ENCODE measurements around the gene QKI. TPM values are rescaled to one million over a fixed set of nuclear protein-coding genes. Genes with fewer than 3 reads are reported as not detected.

The QKI gene
- total and polyA plus RNA-seq, 10 of the 15 experiments (the other 5 are each of a cell fraction or from before 2014, with no cell fraction given), result 4.7 to 72.5 (median 38.9) TPM

DNA sequence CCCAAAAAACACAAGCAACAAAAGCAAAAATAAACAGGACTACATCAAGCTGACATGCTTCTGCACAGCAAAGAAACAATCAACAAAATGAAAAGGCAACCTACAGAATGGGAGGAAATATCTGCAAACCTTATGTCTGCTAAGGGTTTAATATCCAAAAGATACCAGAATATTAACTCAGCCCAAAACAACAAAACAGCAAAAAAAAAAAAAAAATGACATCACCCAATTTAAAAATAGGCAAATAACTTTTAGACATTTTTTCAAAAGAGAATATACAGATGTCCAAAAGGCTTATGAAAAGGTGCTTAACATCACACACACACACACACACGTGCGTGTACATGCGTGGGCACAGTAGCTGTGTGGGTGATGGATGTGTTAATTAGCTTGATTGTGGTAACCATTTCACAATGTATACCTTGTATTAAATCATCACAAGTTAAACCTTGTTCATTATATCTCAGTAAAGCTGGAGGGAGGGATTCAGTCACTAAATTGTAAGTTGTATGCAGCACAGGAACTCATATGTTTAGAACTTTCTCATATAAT is 52.4 kb downstream of the QKI start:
- Histone ChIP-seq H3K36me3 (ENCODE audit: control insufficient read depth in 2 of 2, insufficient read depth in 2 of 2, low read length in 1 of 2) (peaks cover 0 to 14% of the 10 kb centered on the region in 2 experiments; a peak in 3 of 4 replicates), H3K4me1 (ENCODE audit: control insufficient read depth, insufficient read depth, low read length) (no peaks in the 10 kb centered on the region), H3K4me2 (ENCODE audit: control insufficient read depth, insufficient read depth) (no peak overlapping the region), H2AFZ (ENCODE audit: control insufficient read depth, low read depth, low read length) (no peak overlapping the region), H3K27me3 (replicated peaks in 1 of 2; ENCODE audit: control insufficient read depth in 2 of 2, insufficient read depth in 2 of 2, low read length in 1 of 2) (no peaks in the 10 kb centered on the region), H3K9me3 (replicated peaks; ENCODE audit: control insufficient read depth, insufficient read depth, low read length) (peaks cover 12% of the 10 kb centered on the region), H3K9ac (ENCODE audit: control insufficient read depth, insufficient read depth, low read length) (no peak overlapping the region), H3K27ac (ENCODE audit: control insufficient read depth, insufficient read depth) (no peak overlapping the region), H3K79me2 (ENCODE audit: control insufficient read depth, insufficient read depth, low read length) (peaks cover 24% of the 10 kb centered on the region), H3K4me3 (no peak overlapping the region), H4K20me1 (ENCODE audit: control insufficient read depth, insufficient read depth) (no peaks in the 10 kb centered on the region)
- ChIA-PET SMC1A (ENCODE audit: uncharacterized antibody, unreplicated experiment) (no interaction called here), RAD21 (ENCODE audit: unreplicated experiment) (no interaction called here), CTCF (interaction anchor here (0.7 kb wide), 1 partner anchor 489 kb away, joined by 3 read pairs; no protein-coding TSS in a partner anchor), POLR2A (no interaction called here)
- intact Hi-C loops (cut with micrococcal nuclease; ENCODE audit: unreplicated experiment) (no loop called here), in situ Hi-C loops (cut with MboI) (no loop called here)
- 93% methylated on average over 3 of the region's 3 CpGs for WGBS (ENCODE audit: insufficient coverage, insufficient replicate concordance, low lambda C conversion rate, missing lambda C conversion rate)
- DNase-seq (ENCODE audit: low read depth, low spot score) (no peak), FAIRE-seq (no peak), ATAC-seq (no peak)
- TF ChIP-seq MTA2 (IDR thresholded peaks at IDR 0.05; ENCODE audit: low read depth), result 0 out of 2 replicates have a peak, but pooled peaks have one; percentile 30
- peak; percentile 67; the same call in 1 of the 2 replicates for TF ChIP-seq ATF7 (IDR thresholded peaks at IDR 0.05; ENCODE audit: low read depth)
- no peak for TF ChIP-seq YBX1 (IDR thresholded peaks at IDR 0.05)
- BruUV-seq (replicated peaks), result no TSS peak

DNA sequence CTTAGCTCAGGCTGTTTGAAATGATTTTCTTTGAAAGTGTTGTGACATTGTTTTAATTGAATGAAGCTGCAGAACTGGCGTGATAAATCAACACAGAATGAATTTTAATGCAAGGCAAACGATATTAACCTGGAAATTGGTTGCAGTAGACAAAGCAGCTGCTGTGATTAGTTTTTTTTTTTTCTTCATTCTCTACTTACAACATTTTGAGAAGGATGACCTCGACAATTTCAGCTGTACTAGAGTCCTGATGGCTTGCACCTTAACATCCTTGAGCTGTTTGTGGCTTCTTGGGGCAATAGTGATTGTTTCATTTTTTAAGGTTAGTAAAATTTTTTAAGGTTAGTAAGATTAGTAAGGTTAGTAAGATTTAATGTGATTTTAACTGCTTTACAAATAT is 54.2 kb downstream of the QKI start:
- FAIRE-seq, result no peak
- CTCF ChIA-PET, result interaction anchor here (0.9 kb wide), 1 partner anchor 9 kb away, joined by 3 read pairs; no protein-coding TSS in a partner anchor

More for the DNA sequence above, 54.2 kb downstream of the QKI start:
- in situ Hi-C loops (cut with MboI), result no loop called here
- Histone ChIP-seq H3K79me2 (ENCODE audit: control insufficient read depth, insufficient read depth, low read length) (peaks cover 8% of the 10 kb centered on the region), H4K20me1 (ENCODE audit: control insufficient read depth, insufficient read depth) (no peaks in the 10 kb centered on the region), H3K4me1 (ENCODE audit: control insufficient read depth, insufficient read depth, low read length) (no peaks in the 10 kb centered on the region), H3K4me2 (ENCODE audit: control insufficient read depth, insufficient read depth) (no peak overlapping the region), H3K4me3 (no peak overlapping the region), H3K9me3 (replicated peaks; ENCODE audit: control insufficient read depth, insufficient read depth, low read length) (peaks cover 10% of the 10 kb centered on the region), H3K36me3 (ENCODE audit: control insufficient read depth in 2 of 2, insufficient read depth in 2 of 2, low read length in 1 of 2) (peaks cover 0 to 10% of the 10 kb centered on the region in 2 experiments; a peak in 3 of 4 replicates), H3K9ac (ENCODE audit: control insufficient read depth, insufficient read depth, low read length) (no peak overlapping the region), H2AFZ (ENCODE audit: control insufficient read depth, low read depth, low read length) (no peak overlapping the region), H3K27ac (ENCODE audit: control insufficient read depth, insufficient read depth) (no peak overlapping the region), H3K27me3 (replicated peaks in 1 of 2; ENCODE audit: control insufficient read depth in 2 of 2, insufficient read depth in 2 of 2, low read length in 1 of 2) (no peaks in the 10 kb centered on the region)
- ATAC-seq (no peak), DNase-seq (ENCODE audit: low read depth, low spot score) (no peak)
- ChIA-PET SMC1A (ENCODE audit: uncharacterized antibody, unreplicated experiment) (interaction anchor here (0.6 to 1.4 kb wide), 3 partner anchors 14 to 48 kb away, joined by 3 read pairs; no protein-coding TSS in a partner anchor), POLR2A (interaction anchor here (1.5 kb wide), 1 partner anchor 19 kb away, joined by 3 read pairs; no protein-coding TSS in a partner anchor), RAD21 (ENCODE audit: unreplicated experiment) (interaction anchor here (0.7 kb wide), 1 partner anchor 11 kb away, joined by 4 read pairs; no protein-coding TSS in a partner anchor)
- intact Hi-C loops (cut with micrococcal nuclease; ENCODE audit: unreplicated experiment), result no loop called here
- TF ChIP-seq CBX3 (IDR thresholded peaks at IDR 0.05; ENCODE audit: borderline replicate concordance, low read depth) (no peak), SMC3 (IDR thresholded peaks at IDR 0.05; ENCODE audit: borderline replicate concordance, low read length) (no peak), CHD2 (IDR thresholded peaks at IDR 0.05; ENCODE audit: borderline replicate concordance, low read depth, low read length) (no peak), CEBPB (IDR thresholded peaks at IDR 0.05; ENCODE audit: borderline replicate concordance in 1 of 2, low read depth in 2 of 2, low read length in 2 of 2) (no peak), SREBF1 (IDR thresholded peaks at IDR 0.05; ENCODE audit: low read length) (no peak)
- TF ChIP-seq, protein P1, sequence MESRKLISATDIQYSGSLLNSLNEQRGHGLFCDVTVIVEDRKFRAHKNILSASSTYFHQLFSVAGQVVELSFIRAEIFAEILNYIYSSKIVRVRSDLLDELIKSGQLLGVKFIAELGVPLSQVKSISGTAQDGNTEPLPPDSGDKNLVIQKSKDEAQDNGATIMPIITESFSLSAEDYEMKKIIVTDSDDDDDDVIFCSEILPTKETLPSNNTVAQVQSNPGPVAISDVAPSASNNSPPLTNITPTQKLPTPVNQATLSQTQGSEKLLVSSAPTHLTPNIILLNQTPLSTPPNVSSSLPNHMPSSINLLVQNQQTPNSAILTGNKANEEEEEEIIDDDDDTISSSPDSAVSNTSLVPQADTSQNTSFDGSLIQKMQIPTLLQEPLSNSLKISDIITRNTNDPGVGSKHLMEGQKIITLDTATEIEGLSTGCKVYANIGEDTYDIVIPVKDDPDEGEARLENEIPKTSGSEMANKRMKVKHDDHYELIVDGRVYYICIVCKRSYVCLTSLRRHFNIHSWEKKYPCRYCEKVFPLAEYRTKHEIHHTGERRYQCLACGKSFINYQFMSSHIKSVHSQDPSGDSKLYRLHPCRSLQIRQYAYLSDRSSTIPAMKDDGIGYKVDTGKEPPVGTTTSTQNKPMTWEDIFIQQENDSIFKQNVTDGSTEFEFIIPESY (IDR thresholded peaks at IDR 0.05), result no peak
- 100% methylated on average over 3 of the region's 3 CpGs for WGBS (ENCODE audit: insufficient coverage, insufficient replicate concordance, low lambda C conversion rate, missing lambda C conversion rate)
- BruUV-seq (replicated peaks), result no TSS peak
